Chondrocyte (in vitro differentiated cells): ENCODE results near the gene CYFIP1. TPM values are rescaled to one million over a fixed set of nuclear protein-coding genes. Genes with fewer than 3 reads are reported as not detected.

ENCODE experiments used
- DNase-seq: peaks from one replicate; pipeline ENCODE4 v3.0.0; 2021; ENCODE audit warnings: mixed read lengths, low spot score
- H3K27ac Mint-ChIP-seq: one replicate; pipeline ENCODE4 v1.8.0; 2021; ENCODE audit warnings: mild to moderate bottlenecking, moderate library complexity, mixed read lengths; ENCODE audit not compliant: unreplicated experiment
- H3K27me3 Mint-ChIP-seq: 2 replicates; pipeline ENCODE4 v1.8.0; 2021; ENCODE audit warnings: low read depth, mixed read lengths
- H3K36me3 Mint-ChIP-seq: 2 replicates; pipeline ENCODE4 v1.8.0; 2021; ENCODE audit warnings: low read depth, mixed read lengths
- H3K4me1 Mint-ChIP-seq: 2 replicates; pipeline ENCODE4 v1.8.0; 2021; ENCODE audit warnings: low read depth, mild to moderate bottlenecking, mixed read lengths
- H3K4me3 Mint-ChIP-seq: one replicate; pipeline ENCODE4 v1.8.0; 2021; ENCODE audit warnings: mild to moderate bottlenecking, moderate library complexity, mixed read lengths; ENCODE audit not compliant: unreplicated experiment
- H3K9me3 Mint-ChIP-seq: 2 replicates; pipeline ENCODE4 v1.8.0; 2021; ENCODE audit warnings: low read depth, mixed read lengths
- total RNA-seq: library from RNA; stranded (reverse); gene quantifications from 3 replicates; pipeline ENCODE4 v1.2.1, GENCODE V29; 2021
- TF ChIP-seq, protein P1 (sequence below): fragments of 200-600 bp; sonication (generic); IDR thresholded peaks from 2 replicates; pipeline ENCODE4 v1.5.0; 2021; ENCODE audit warnings: antibody characterized with exemption, mild to moderate bottlenecking, moderate library complexity

CYFIP1 gene
- total RNA-seq, 1 donor from 2014 or later: 98.5 TPM

- Mint-ChIP-seq H3K4me1 (peaks cover 19% of the 10 kb centered on the region), H3K4me3 (no peak overlapping the region), H3K36me3 (peaks cover 49% of the 10 kb centered on the region)
Observed at GRCh38 chr15:22874966-22875365, 105.2 kb downstream of the CYFIP1 start.

DNA sequence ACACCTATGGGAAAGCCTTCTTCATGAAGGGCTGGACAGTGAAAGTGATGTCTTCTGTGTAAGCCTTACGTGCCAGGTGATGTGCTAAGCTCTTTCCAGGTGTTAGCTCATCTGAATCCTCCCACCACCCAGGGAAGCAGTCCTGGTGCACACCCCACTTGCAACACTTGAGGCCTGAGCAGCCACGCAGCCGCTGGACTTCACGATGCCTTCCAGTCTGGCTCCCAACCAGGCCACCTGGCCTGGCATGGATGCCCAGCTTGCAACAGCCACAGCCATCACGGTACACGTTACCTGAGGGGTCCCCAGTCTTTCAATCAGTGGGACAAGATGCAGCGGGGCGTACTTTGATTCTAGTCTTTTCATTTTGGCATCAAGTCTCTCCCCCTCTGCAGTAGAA, 105.9 kb downstream of the CYFIP1 start:
- TF ChIP-seq, protein P1, sequence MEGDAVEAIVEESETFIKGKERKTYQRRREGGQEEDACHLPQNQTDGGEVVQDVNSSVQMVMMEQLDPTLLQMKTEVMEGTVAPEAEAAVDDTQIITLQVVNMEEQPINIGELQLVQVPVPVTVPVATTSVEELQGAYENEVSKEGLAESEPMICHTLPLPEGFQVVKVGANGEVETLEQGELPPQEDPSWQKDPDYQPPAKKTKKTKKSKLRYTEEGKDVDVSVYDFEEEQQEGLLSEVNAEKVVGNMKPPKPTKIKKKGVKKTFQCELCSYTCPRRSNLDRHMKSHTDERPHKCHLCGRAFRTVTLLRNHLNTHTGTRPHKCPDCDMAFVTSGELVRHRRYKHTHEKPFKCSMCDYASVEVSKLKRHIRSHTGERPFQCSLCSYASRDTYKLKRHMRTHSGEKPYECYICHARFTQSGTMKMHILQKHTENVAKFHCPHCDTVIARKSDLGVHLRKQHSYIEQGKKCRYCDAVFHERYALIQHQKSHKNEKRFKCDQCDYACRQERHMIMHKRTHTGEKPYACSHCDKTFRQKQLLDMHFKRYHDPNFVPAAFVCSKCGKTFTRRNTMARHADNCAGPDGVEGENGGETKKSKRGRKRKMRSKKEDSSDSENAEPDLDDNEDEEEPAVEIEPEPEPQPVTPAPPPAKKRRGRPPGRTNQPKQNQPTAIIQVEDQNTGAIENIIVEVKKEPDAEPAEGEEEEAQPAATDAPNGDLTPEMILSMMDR: no peak
- peaks cover 4% of the 10 kb centered on the region for H3K9me3 Mint-ChIP-seq
- H3K4me1 Mint-ChIP-seq: peaks cover 19% of the 10 kb centered on the region
- H3K4me3 Mint-ChIP-seq: no peak overlapping the region
- H3K36me3 Mint-ChIP-seq: peaks cover 52% of the 10 kb centered on the region
- H3K27me3 Mint-ChIP-seq: no peaks in the 10 kb centered on the region
- no peak for DNase-seq
- no peak overlapping the region for H3K27ac Mint-ChIP-seq

More at GRCh38 chr15:22874966-22875365, 105.2 kb downstream of the CYFIP1 start:
- H3K27me3 Mint-ChIP-seq: no peaks in the 10 kb centered on the region
- TF ChIP-seq, protein P1: no peak
- DNase-seq: no peak
- H3K9me3 Mint-ChIP-seq: peaks cover 4% of the 10 kb centered on the region
- H3K27ac Mint-ChIP-seq: peak overlapping the region; percentile 45

DNA sequence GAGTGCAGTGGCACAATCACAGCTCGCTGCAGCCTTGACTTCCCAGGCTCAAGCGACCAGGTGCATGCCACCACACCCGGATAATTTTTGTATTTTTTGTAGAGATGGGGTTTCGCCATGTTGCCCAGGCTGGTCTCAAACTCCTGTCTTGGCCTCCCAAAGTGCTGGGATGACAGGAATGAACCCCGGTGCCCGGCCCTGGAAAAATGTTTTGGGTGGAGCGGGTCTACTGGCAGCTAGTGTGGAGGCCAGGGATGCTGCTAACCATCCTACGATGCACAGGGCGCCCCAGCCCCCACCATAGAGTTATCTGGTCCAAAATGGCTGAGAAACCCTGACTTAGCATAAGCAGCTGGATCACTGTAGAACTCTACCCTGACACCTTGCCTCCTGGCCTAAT, 106.3 kb downstream of the CYFIP1 start:
- no peak for DNase-seq
- Mint-ChIP-seq H3K9me3 (peaks cover 4% of the 10 kb centered on the region), H3K27me3 (no peaks in the 10 kb centered on the region), H3K4me3 (no peak overlapping the region), H3K27ac (no peak overlapping the region), H3K36me3 (peaks cover 57% of the 10 kb centered on the region), H3K4me1 (peaks cover 19% of the 10 kb centered on the region)
- TF ChIP-seq, protein P1: no peak

- TF ChIP-seq, protein P1: no peak
- Mint-ChIP-seq H3K36me3 (peaks cover 55% of the 10 kb centered on the region), H3K27me3 (no peaks in the 10 kb centered on the region), H3K9me3 (peaks cover 4% of the 10 kb centered on the region), H3K4me3 (no peak overlapping the region), H3K27ac (peak overlapping the region; percentile 82), H3K4me1 (peaks cover 19% of the 10 kb centered on the region)
- no peak for DNase-seq
Observed at GRCh38 chr15:22872936-22873701, 107.0 kb downstream of the CYFIP1 start.

- H3K27ac Mint-ChIP-seq: no peak overlapping the region
- no peaks in the 10 kb centered on the region for H3K27me3 Mint-ChIP-seq
- peaks cover 4% of the 10 kb centered on the region for H3K9me3 Mint-ChIP-seq
- no peak for DNase-seq
- peaks cover 51% of the 10 kb centered on the region for H3K36me3 Mint-ChIP-seq
- H3K4me1 Mint-ChIP-seq: peaks cover 19% of the 10 kb centered on the region
- TF ChIP-seq, protein P1: no peak
- no peak overlapping the region for H3K4me3 Mint-ChIP-seq
Observed at GRCh38 chr15:22871481-22872086, 108.6 kb downstream of the CYFIP1 start.
